ENCODE measurements around the gene CRYGN. TPM values are rescaled to one million over a fixed set of nuclear protein-coding genes. Genes with fewer than 3 reads are reported as not detected.
A peak's percentile ranks its signal among the peaks of the same experiment; 100 is the strongest.

CRYGN gene
- total and polyA plus RNA-seq, 9 of the 15 experiments (the other 6 are each of a cell fraction or from before 2014, with no cell fraction given), result not detected

DNA sequence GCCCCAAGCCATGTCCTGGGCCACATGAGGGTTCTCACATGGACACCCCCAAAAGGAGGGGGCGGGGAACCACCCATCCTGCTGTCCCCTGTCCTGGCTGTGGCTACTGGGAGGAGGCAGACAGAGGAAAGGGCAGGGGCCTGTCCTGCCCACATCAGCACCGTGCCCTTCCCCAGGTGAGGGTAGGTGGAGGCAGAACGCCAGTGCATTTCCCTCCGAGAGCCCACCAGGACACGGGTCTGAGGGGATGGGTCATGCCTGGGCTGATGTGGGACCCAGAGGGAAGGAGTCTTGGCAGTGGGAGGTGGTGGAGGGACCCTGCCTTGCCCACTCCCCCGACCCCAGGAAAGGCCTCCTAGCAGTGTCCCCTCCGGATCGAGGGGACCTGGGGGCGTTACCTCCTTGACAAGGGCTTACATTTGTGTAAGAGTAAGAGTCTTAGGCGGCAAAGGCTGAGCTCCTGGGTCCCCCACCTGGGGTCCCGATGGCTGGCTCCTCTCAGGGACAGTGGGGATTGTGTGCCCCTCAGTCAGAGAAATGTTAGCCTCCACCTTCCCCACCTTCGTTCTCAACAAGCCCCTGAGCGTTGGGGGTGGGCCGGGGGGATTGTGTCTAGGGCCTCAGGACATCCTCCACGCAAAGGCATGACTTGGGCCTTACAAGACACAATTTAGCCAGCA, 6.1 kb downstream of the CRYGN start:
- H3K36me3 ChIP-seq (ENCODE audit: control insufficient read depth, insufficient read depth, low read length), result no peaks in the 10 kb centered on the region
- ChIA-PET CTCF (ENCODE audit: low intra/inter-chr PET ratio) (interaction anchor here (0.6 kb wide), 1 partner anchor 15 kb away, joined by 3 read pairs; no protein-coding TSS in a partner anchor), POLR2A (interaction anchor here (0.6 to 0.7 kb wide), 2 partner anchors 10 to 395 kb away, joined by 3 read pairs; no protein-coding TSS in a partner anchor)
- no TSS peak for BruUV-seq (replicated peaks)
- DNase-seq (ENCODE audit: extremely low read depth in 1 of 4, low spot score in 3 of 4) (no peak), ATAC-seq (no peak), FAIRE-seq (no peak)
- WGBS (ENCODE audit: insufficient coverage, low coverage, missing lambda C conversion rate), result 17% methylated on average over 15 of the region's 15 CpGs
- no peak overlapping the region for H3K4me3 ChIP-seq
- H3K9me1 ChIP-seq (ENCODE audit: control insufficient read depth, insufficient read depth, low read length), result no peaks in the 10 kb centered on the region
- no peaks in the 10 kb centered on the region for H3K9me3 ChIP-seq (replicated peaks; ENCODE audit: control insufficient read depth, insufficient read depth, low read depth, low read length)
- TF ChIP-seq EGR1 (conservative IDR thresholded peaks at IDR 0.05) (0 out of 2 replicates have a peak, but pooled peaks have one; percentile 17), ZEB2 (IDR thresholded peaks at IDR 0.05) (no peak)
- intact Hi-C loops (cut with micrococcal nuclease), result no loop called here
- peaks cover 0 to 21% of the 10 kb centered on the region in 2 experiments; a peak in 3 of 5 replicates for H3K4me1 ChIP-seq (replicated peaks in 1 of 2; ENCODE audit: control insufficient read depth in 2 of 2, insufficient read depth in 2 of 2, low read length in 2 of 2)
- H3K27ac ChIP-seq (ENCODE audit: extremely low read depth, low read depth, low read length), result no peak overlapping the region
- peaks cover 23 to 94% of the 10 kb centered on the region in 2 experiments; a peak in 4 of 5 replicates for H3K27me3 ChIP-seq (ENCODE audit: control insufficient read depth in 2 of 2, insufficient read depth in 2 of 2, low read length in 2 of 2)
- no peaks in the 10 kb centered on the region for H3K79me2 ChIP-seq (ENCODE audit: control insufficient read depth, insufficient read depth, low read length)
- in situ Hi-C loops (cut with MboI), result no loop called here
- H4K20me1 ChIP-seq (replicated peaks; ENCODE audit: control insufficient read depth, insufficient read depth, low read length), result peaks cover 8% of the 10 kb centered on the region; the same call in 1 of the 2 replicates
- no peak overlapping the region for H2AFZ ChIP-seq (ENCODE audit: low read depth, low read length)
- H3K4me2 ChIP-seq (ENCODE audit: insufficient read depth, low read length), result no peak overlapping the region
- 0 out of 4 replicates have a peak overlapping the region, but pooled peaks of 1 of the 2 experiments have one; percentile 10 for H3K9ac ChIP-seq (ENCODE audit: insufficient read depth in 1 of 2, low read depth in 2 of 2, low read length in 2 of 2)
